Measurements from ENCODE around the gene MMP24. TPM values are rescaled to one million over a fixed set of nuclear protein-coding genes. Genes with fewer than 3 reads are reported as not detected.

The MMP24 gene
- total and polyA plus RNA-seq, 2 of the 13 experiments (the other 11 are each of a cell fraction or from before 2014, with no cell fraction given) = 0.29 to 0.35 TPM

GRCh38 chr20:35284267-35284991, 57.9 kb downstream of the MMP24 start, which contains the start of gene EIF6 (continued):
- no peak for TF ChIP-seq ZNF318 (CRISPR knock-in tag; IDR thresholded peaks at IDR 0.05)
- TF ChIP-seq ZNF451 (CRISPR knock-in tag; IDR thresholded peaks at IDR 0.05) = no peak
- TF ChIP-seq THAP8 (CRISPR knock-in tag; IDR thresholded peaks at IDR 0.05; ENCODE audit: borderline replicate concordance) = 0 out of 2 replicates have a peak, but pooled peaks have one; percentile 89
- TF ChIP-seq KDM5B (CRISPR knock-in tag; IDR thresholded peaks at IDR 0.05; ENCODE audit: borderline replicate concordance) = peak; percentile 97
- peak; percentile 74 for TF ChIP-seq ZNF609 (CRISPR knock-in tag; IDR thresholded peaks at IDR 0.05; ENCODE audit: borderline replicate concordance)
- TF ChIP-seq ZNF281 (CRISPR knock-in tag; IDR thresholded peaks at IDR 0.05; ENCODE audit: borderline replicate concordance) = 0 out of 2 replicates have a peak, but pooled peaks have one; percentile 31
- TF ChIP-seq SOX5 (CRISPR knock-in tag; IDR thresholded peaks at IDR 0.05; ENCODE audit: borderline replicate concordance) = peak; percentile 8; the same call in 1 of the 2 replicates
- peak; percentile 45; the same call in 1 of the 2 replicates for TF ChIP-seq ZFP36L2 (CRISPR knock-in tag; IDR thresholded peaks at IDR 0.05)
- peak; percentile 74; the same call in 1 of the 2 replicates for TF ChIP-seq ZNF619 (CRISPR knock-in tag; IDR thresholded peaks at IDR 0.05)
- no peak for TF ChIP-seq ZNF30 (CRISPR knock-in tag; IDR thresholded peaks at IDR 0.05)
- TF ChIP-seq ZZZ3 (CRISPR knock-in tag; IDR thresholded peaks at IDR 0.05; ENCODE audit: borderline replicate concordance) = peak; percentile 67

Measured in HepG2 (cell line).